Right renal pelvis (tissue), 4 donors: ENCODE measurements around the gene ARHGEF12. TPM values are rescaled to one million over a fixed set of nuclear protein-coding genes. Genes with fewer than 3 reads are reported as not detected.

Experiments used
- DNase-seq, 4 donors: peaks; one replicate each; pipeline ENCODE4 v3.0.0-alpha.2; 2013; ENCODE audit warnings: low read depth in 4 of 4, low spot score in 3 of 4, missing footprints in 1 of 4
- polyA plus RNA-seq, 4 donors: library from polyadenylated mRNA; unstranded; fragments of 120-200 nt; gene quantifications; one replicate each; pipeline ENCODE4 v1.2.1, GENCODE V29; 2013; ENCODE audit not compliant: insufficient read length in 4 of 4

The ARHGEF12 gene
- polyA plus RNA-seq, 4 donors: 117 to 138 (median 127) TPM

DNA sequence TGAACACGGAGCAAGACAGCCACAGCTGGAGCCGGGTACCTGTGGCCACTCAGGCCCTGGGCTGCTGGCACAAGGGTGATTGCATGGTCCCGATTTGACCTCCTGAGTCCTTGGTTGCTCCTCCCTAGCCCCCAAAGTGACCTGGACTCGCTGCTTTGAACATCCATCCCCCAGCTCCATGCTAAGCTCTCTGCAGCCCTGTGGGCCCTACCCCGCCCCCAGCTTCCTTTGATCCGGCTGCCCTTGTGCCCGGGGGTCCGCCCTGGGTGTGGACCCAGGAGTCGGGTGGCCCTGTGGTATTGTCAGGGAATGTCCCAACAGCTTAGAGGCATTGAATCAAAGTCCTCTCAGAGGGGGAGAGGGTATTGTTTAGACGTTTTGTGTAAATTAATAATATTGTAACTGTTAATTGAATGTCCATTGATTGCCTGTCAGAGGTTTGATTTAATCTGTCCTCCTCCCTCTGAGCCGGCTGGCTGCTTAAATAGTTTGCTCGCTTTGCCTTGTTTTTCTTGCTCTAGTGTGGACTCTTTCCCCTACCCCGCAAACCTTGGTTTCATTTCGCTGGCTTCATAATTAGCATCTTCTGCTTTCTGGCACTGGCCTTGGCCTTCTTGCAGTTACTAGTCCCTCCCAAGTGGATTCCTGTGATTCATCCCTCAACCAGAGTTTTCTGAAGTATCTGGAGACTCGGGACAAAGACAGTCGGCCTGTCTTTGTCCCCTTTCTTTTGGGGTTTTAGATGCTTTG lies 196.0 kb downstream of the ARHGEF12 start:
- DNase-seq: no peak

DNA sequence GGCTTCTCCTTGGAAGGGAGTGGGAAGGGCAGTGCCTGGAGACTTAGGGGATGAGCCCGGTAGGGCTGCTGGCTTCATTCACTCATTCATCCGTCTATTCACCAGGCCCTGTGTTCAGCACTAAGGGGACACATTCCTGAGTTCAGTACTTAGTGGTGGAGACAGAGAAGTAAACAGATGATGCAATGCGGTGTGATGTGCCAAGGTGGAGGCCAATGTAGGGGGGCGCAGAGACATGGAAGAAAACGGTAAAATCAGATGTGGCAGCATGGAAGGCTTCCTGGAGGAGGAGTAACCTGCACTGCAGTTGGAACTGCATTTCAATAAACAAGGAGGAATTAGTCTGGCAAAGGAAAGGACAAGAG lies 196.6 kb downstream of the ARHGEF12 start:
- no peak for DNase-seq

DNA sequence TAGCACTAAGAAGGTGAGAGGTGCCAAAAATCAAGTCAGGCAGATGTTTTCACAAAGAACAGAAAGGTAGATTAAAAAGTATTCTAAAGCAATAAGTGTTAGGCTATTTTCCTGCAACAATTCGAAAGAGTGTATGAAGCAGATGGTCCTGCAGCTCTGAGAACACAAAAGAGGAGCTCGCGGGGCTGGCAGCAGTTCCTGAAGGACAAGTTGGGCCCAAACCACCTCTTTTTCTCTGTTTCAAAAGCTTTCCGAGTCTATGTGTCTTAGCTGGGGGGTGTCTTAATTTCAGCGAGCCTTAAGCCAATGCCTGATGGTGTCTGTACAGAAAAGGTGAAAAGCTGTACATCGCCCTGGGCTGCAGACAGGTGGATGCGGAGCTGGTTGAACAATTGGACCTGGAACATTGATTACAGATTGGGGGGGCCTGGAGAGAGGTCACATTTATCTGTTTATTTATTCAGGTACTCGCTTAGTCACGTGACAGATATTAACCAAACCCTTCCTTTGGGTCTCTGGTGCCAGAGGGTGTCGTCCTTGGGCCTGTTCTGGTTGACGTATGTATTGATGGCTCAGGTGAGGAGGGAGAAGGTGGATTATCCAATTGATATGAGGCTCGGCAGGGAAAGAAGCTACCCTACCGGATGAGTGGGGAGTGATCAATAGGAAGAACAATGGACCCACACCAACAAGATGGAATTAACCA lies 200.0 kb downstream of the ARHGEF12 start:
- DNase-seq: no peak

DNA sequence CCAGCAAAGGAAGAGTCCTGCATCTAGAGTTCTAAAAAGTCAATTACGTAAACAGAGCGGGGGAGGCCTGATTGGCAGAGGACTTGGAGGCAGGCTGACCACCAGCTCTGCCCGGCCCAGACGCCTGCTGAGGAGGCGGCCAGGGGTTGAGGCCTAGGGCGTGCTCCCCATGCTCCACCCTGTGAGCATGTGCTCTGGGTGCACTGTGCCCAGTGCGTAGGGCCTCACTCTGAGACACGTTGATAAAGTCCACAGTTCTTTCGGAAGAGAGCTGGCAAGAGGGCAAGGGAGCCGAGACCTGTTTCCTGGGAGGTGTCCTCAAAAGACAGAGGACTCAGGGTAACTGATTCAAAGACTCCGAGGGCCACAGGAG lies 200.6 kb downstream of the ARHGEF12 start:
- no peak for DNase-seq

DNA sequence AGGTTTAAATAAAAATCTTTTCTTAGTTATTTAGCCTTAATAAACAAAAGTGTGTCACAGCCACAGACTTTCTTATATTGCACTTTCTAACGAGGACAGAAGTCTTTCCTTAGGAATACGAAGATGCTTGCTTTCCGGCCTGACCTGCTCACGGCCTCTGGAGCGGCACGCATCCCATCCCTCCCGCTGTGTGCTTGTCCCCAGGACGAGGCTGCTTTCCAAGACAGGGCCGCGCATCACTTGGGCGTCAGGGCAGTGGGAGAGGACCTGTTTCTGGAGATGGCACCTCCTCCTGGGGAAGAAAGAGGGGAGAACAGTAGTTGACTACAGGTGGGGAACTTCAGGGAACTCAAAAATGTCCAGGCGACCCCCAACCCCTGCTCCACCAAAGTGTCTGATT lies 201.8 kb downstream of the ARHGEF12 start:
- no peak for DNase-seq

DNA sequence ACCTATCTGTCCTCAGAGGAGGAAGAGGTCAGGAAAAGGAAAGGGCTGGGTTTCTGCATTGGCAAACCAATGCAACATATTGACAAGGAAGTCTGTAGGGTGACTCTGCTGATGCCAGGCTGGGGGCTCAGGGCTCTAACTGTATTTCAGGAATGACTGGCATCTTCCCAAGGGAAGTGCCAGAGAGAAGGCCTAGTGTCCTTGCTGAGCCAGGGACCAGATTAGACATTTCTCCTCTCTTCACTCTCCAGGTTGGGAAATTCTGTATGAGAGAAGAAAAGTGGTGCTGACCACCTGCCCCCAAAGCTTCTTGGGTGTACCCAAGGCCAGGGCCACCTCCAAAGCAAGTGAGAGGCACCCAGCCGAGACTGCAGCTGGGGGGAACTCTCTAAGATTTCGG lies 202.5 kb downstream of the ARHGEF12 start:
- DNase-seq: no peak

Other genes starting within 250 kb of the ARHGEF12 start
- 1 to 10 TPM in 2 of 4 donors, under 1 TPM in 2; 0.72 to 3.9 (median 2.4) TPM for gene TRIM29, start 198.3 kb upstream of the ARHGEF12 start, polyA plus RNA-seq
- gene OAF, start 125.4 kb upstream of the ARHGEF12 start, polyA plus RNA-seq: 10 to 100 TPM; 37.1 to 53.7 (median 37.8) TPM
- 1 to 10 TPM in 1 of 4 donors, under 1 TPM in 3; 0.60 to 1.0 (median 0.73) TPM for gene POU2F3, start 96.3 kb upstream of the ARHGEF12 start, polyA plus RNA-seq
- gene TLCD5, start 11.1 kb upstream of the ARHGEF12 start, polyA plus RNA-seq: 10 to 100 TPM; 10.2 to 12.2 (median 11.8) TPM
- gene GRIK4, start 175.3 kb downstream of the ARHGEF12 start, polyA plus RNA-seq: 1 to 10 TPM in 3 of 4 donors, under 1 TPM in 1; 0.96 to 1.4 (median 1.2) TPM